HFF-Myc (cell line): ENCODE results near the gene LMNB1.
"Not testable (repeated sequence)": the region's sequence is repeated elsewhere in the genome, so short reads cannot be mapped to it uniquely, and the experiment has no call there.

Source experiments
- DNase-seq: peaks from one replicate; pipeline ENCODE4 v3.0.0-alpha.2; 2011; ENCODE audit warnings: low read depth; ENCODE audit errors: extremely low read depth
- H3K4me3 ChIP-seq: replicated peaks from 2 replicates; pipeline ENCODE4 v1.5.1; 2011; ENCODE audit warnings: low read depth, mild to moderate bottlenecking, control low read depth, low read length
- TF ChIP-seq, protein P1 (sequence below): IDR thresholded peaks from 2 replicates; pipeline ENCODE4 v1.5.1; 2012; ENCODE audit warnings: mild to moderate bottlenecking, low read depth, low read length, control low read depth; ENCODE audit errors: missing control alignments

LMNB1 gene

DNA sequence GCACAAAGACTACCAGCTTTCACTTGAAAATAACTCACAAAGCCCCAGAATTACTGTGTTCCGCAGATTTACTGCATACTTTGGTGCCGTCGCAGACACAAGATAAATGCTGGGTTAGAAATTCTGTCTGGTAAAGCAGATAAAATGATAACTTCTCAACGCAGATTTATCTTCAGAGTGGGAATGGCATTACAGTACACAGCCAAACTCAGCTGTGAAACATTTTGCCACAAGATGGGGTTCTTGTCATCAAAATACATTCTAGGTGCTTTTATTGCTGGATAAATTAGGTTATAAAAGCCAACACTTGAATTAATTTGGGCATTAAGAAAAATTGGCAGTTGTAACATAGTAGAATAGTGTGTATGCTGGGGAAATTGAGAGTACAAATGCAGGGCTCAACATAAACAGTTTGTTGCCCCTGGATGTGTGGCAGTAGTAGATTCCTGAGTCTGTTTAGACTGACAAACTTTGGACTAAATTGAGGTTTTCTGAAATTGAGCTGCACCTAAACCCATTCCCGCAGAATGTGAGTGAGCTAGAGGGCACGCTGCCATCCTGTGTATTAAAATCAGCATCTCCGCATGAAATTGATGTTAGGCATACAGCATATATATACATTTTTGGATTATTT is 61.1 kb downstream of the LMNB1 start:
- H3K4me3 ChIP-seq, result no peak overlapping the region
- DNase-seq, result no peak
- TF ChIP-seq, protein P1, sequence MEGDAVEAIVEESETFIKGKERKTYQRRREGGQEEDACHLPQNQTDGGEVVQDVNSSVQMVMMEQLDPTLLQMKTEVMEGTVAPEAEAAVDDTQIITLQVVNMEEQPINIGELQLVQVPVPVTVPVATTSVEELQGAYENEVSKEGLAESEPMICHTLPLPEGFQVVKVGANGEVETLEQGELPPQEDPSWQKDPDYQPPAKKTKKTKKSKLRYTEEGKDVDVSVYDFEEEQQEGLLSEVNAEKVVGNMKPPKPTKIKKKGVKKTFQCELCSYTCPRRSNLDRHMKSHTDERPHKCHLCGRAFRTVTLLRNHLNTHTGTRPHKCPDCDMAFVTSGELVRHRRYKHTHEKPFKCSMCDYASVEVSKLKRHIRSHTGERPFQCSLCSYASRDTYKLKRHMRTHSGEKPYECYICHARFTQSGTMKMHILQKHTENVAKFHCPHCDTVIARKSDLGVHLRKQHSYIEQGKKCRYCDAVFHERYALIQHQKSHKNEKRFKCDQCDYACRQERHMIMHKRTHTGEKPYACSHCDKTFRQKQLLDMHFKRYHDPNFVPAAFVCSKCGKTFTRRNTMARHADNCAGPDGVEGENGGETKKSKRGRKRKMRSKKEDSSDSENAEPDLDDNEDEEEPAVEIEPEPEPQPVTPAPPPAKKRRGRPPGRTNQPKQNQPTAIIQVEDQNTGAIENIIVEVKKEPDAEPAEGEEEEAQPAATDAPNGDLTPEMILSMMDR, result no peak

DNA sequence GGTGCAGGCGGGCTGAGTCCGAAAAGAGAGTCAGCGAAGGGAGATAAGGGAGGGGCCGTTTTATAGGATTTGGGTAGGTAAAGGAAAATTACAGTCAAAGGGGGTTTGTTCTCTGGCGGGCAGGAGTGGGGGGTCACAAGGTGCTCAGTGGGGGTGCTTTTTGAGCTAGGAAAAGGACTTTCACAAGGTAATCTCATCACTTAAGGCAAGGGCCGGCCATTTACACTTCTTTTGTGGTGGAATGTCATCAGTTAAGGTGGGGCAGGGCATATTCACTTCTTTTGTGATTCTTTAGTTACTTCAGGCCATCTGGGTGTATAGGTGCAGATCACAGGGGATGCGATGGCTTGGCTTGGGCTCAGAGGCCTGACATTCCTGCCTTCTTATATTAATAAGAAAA is 62.5 kb downstream of the LMNB1 start:
- not testable (repeated sequence) for H3K4me3 ChIP-seq, DNase-seq

DNA sequence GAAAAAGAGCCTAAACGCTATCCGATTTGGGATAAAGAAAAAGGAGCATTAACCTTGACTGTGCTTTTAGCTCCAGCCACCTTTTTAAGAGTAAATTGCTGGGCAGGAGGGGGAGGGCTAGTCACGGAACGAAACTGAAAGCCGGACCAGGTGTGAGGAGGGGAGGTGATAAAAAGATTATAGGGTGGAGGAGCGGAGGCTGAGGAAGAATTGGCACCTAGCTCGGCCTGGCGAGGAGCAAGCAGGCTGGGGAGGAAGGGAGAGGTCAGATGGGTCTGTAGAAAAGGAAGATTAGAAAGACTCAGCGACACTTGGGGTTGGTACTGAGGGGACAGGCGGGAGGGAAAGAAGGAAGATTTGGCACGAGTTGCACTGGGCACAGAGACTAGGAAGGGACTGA is 66.4 kb downstream of the LMNB1 start:
- not testable (repeated sequence) for DNase-seq, H3K4me3 ChIP-seq

DNA sequence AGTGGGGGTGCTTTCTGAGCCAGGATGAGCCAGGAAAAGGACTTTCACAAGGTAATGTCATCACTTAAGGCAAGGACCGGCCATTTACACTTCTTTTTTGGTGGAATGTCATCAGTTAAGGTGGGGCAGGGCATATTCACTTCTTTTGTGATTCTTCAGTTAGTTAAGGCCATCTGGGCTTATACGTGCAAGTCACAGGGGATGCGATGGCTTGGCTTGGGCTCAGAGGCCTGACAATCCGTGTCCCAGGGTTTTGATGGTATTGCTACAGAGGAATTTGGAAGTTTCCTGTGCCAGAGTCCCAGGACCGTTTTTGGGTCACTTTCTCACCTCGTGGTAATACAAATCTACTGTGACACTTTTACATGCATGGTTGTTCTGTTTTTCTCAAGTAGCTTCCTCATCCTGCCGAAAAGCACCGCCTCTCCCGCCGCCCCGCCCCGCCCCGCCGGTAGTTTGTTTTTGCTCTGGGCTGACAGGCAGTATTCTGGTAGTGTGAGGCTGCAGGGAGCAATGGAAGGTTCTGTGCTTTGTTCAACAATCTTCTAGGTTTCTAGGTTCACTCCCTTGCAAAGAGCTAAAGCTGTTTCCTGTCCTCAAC is 68.6 kb downstream of the LMNB1 start:
- H3K4me3 ChIP-seq, DNase-seq: not testable (repeated sequence)

DNA sequence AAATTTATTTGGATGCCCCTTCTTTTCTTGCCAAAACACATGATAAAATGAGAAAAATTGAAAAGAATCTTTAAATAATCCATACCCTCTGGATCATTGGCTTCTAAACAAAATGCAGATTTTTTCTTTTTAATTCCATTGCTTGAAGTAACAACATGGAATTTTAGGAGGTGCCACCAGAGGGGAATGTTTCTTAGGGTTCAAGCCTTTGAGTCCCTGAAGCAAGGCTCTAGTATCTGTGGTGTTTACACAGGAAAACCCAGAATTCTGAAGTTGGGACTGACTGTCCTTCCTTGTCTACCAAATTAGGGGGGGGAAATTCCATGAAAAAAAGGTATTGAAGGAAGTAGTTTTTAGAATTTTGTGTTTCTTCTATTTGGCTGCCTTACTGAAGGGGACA is 69.4 kb downstream of the LMNB1 start:
- no peak for DNase-seq
- no peak overlapping the region for H3K4me3 ChIP-seq
- TF ChIP-seq, protein P1, result no peak

DNA sequence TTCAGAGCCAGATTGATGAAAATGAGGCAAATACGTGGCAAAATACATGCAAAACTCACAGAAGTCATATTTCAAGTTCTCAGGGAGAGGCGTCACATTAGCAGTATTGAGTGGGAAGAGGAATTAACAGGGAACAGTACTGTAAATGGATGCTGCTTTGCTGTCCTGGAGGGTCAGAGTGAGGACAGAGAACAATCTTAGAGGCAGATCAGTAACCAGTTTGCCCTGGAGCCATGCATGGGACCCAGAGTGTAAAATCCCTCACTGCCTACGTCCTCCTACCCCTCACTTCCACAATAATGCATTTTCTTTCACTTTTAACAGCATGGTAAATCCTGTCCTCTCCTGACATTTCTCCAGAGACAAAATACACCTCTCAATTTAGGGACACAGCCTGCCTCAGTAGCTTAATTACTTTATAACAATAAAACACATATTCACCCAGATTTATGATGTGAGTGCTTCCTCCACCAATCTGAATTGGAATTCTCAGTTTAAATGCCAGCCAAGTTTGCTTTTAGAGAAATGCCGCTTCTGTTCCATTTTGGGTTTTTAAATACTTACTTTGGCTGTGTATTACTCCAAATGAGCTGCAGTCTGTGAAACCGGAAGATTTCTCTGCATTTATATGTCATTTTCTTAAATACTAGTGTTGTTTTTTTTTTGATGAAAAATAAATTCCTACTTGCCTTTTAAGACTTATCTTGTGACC is 70.0 kb downstream of the LMNB1 start:
- no peak for DNase-seq
- H3K4me3 ChIP-seq, result no peak overlapping the region
- TF ChIP-seq, protein P1, result no peak

DNA sequence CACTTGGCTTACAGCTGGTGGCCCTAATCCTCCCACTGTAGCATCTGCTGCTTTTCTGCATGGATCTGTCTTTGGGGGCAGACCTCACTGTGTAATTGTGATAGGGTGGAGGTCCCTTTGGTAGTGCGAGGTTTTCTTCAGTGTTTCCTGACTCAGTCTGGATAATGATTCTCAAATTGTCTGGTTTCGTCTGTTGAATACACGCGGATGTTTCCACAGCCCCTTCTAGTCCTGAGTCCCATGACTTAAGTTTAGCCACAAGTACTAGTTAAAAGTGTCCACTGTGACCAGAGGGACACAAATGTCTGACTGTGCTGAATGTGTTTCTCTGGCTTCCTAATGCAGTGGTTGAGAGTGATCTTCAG is 70.5 kb downstream of the LMNB1 start:
- H3K4me3 ChIP-seq, result no peak overlapping the region
- TF ChIP-seq, protein P1, result no peak
- no peak for DNase-seq

DNA sequence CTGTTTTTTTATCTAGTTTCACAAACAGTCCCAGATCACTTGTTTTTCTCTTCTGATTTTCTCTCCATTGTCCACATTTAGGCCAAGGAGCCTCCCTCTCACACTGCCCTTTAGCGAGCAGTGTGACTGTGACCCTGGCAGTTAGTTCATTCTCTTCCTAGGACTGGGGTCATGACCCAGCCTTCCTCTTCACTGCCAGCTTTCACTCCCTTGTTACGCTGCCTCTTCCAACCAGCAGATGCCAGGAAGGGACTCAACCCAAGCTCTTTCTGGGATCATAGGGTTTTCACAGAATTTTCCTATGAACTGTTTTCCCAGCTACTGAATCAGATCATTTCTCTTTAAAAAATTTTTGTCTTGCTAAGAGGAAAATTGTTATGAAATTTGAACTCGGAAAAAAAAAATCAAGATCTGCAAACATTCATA is 70.9 kb downstream of the LMNB1 start:
- DNase-seq, result no peak
- TF ChIP-seq, protein P1, result no peak
- H3K4me3 ChIP-seq, result no peak overlapping the region
